Measurements from ENCODE around the gene CRIM1. TPM values are rescaled to one million over a fixed set of nuclear protein-coding genes. Genes with fewer than 3 reads are reported as not detected.

Gene CRIM1
- total RNA-seq, 1 experiment from 2014 or later, result 24.1 TPM

DNA sequence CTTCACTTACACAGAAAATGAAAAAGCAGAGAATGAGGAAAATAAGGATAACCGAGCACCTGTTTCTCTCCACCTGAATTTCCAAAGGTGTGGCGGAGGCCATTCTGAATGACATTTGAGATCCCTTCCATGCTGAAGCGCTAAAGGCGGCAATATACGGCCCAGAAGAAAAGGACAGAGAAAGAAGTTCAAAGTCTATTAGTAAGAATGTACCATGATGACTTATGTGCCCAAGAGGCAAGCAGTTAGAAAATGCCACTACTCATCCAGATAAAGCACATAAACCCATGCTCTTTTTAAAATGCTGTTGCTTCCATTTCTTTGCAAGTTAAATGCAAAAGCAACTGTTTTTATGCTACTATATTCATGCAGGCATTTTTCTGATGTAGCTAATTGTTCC is 205.1 kb downstream of the CRIM1 start:
- H3K27me3 Mint-ChIP-seq (ENCODE audit: low read depth), result no peaks in the 10 kb centered on the region
- POLR2A ChIA-PET, result no interaction called here
- no peak for ATAC-seq
- peaks cover 48% of the 10 kb centered on the region for H3K4me1 Mint-ChIP-seq
- TF ChIP-seq IRF2 (CRISPR knock-in tag; IDR thresholded peaks at IDR 0.05; ENCODE audit: borderline replicate concordance, low read depth), result no peak
- TF ChIP-seq MLX (CRISPR knock-in tag; IDR thresholded peaks at IDR 0.05), result no peak
- TF ChIP-seq GTF2I (CRISPR knock-in tag; conservative IDR thresholded peaks at IDR 0.05), result no peak
- TF ChIP-seq RORB (CRISPR knock-in tag; IDR thresholded peaks at IDR 0.05), result no peak
- TF ChIP-seq PRDM15 (CRISPR knock-in tag; IDR thresholded peaks at IDR 0.05), result no peak
- TF ChIP-seq GABPB1 (CRISPR knock-in tag; IDR thresholded peaks at IDR 0.05), result no peak
- TF ChIP-seq ZBTB21 (CRISPR knock-in tag; IDR thresholded peaks at IDR 0.05; ENCODE audit: borderline replicate concordance), result no peak
- no peak overlapping the region for H3K4me3 Mint-ChIP-seq
- CTCF ChIA-PET, result interaction anchor here (1.5 kb wide), 1 partner anchor 104 kb away, joined by 5 read pairs; no protein-coding TSS in a partner anchor
- peaks cover 5% of the 10 kb centered on the region; the same call in 1 of the 2 replicates for H3K36me3 Mint-ChIP-seq
- no peaks in the 10 kb centered on the region for H3K9me3 Mint-ChIP-seq
- no peak overlapping the region for H3K27ac Mint-ChIP-seq
- DNase-seq (ENCODE audit: low spot score), result no peak

- peaks cover 8% of the 10 kb centered on the region; the same call in 1 of the 2 replicates for H3K36me3 Mint-ChIP-seq
- TF ChIP-seq ZBTB43 (CRISPR knock-in tag; IDR thresholded peaks at IDR 0.05) (no peak), CDX4 (CRISPR knock-in tag; IDR thresholded peaks at IDR 0.05; ENCODE audit: borderline replicate concordance) (0 out of 2 replicates have a peak, but pooled peaks have one; percentile 32), RELA (CRISPR knock-in tag; IDR thresholded peaks at IDR 0.05; ENCODE audit: borderline replicate concordance) (no peak)
- DNase-seq (ENCODE audit: low spot score) (no peak), ATAC-seq (peak; percentile 49)
- peak overlapping the region; percentile 51 for H3K27ac Mint-ChIP-seq
- no peaks in the 10 kb centered on the region for H3K9me3 Mint-ChIP-seq
- POLR2A ChIA-PET, result no interaction called here
- H3K4me1 Mint-ChIP-seq, result peaks cover 48% of the 10 kb centered on the region
- no peak overlapping the region for H3K4me3 Mint-ChIP-seq
- CTCF ChIA-PET, result no interaction called here
- no peaks in the 10 kb centered on the region for H3K27me3 Mint-ChIP-seq (ENCODE audit: low read depth)
Measured at GRCh38 chr2:36561237-36561944, 205.8 kb downstream of the CRIM1 start.

- Mint-ChIP-seq H3K4me1 (peaks cover 48% of the 10 kb centered on the region), H3K4me3 (no peak overlapping the region), H3K36me3 (peaks cover 16% of the 10 kb centered on the region), H3K27ac (no peak overlapping the region), H3K27me3 (ENCODE audit: low read depth) (no peaks in the 10 kb centered on the region), H3K9me3 (no peaks in the 10 kb centered on the region)
- TF ChIP-seq HMGA2 (CRISPR knock-in tag; IDR thresholded peaks at IDR 0.05) (0 out of 2 replicates have a peak, but pooled peaks have one; percentile 67), ZBTB21 (CRISPR knock-in tag; IDR thresholded peaks at IDR 0.05; ENCODE audit: borderline replicate concordance) (no peak)
- DNase-seq (ENCODE audit: low spot score) (no peak), ATAC-seq (no peak)
- ChIA-PET POLR2A (no interaction called here), CTCF (interaction anchor here (1.1 kb wide), 1 partner anchor 208 kb away, joined by 3 read pairs; no protein-coding TSS in a partner anchor)
Measured at GRCh38 chr2:36562240-36562639, 206.7 kb downstream of the CRIM1 start.
